Upper lobe of left lung (tissue), 4 donors: ENCODE results near the gene CCDC14.

Source experiments
- POLR2A ChIP-seq, 4 donors: fragments of 450-650 bp; IDR thresholded peaks; one replicate each; pipeline ENCODE4 v1.5.1; 2016 to 2017; ENCODE audit warnings: antibody characterized with exemption in 4 of 4, mild to moderate bottlenecking in 2 of 4
- POLR2AphosphoS5 ChIP-seq, 2 donors: sonication (generic); formaldehyde crosslinking; IDR thresholded peaks; one replicate each; pipeline ENCODE4 v1.5.1; 2017; ENCODE audit warnings: antibody characterized with exemption in 2 of 2
- TF ChIP-seq, protein P1 (sequence below), 6 experiments: fragments of 450-650 bp in 4 of 6; fragments of 200-600 bp in 2 of 6; sonication (generic) in 2 of 6; IDR thresholded peaks; one replicate each; pipeline ENCODE4 v1.5.1; 2016 to 2019; ENCODE audit warnings: antibody characterized with exemption in 6 of 6

GRCh38 chr3:123951522-123952447 is 9.2 kb downstream of the CCDC14 start:
- TF ChIP-seq, protein P1, sequence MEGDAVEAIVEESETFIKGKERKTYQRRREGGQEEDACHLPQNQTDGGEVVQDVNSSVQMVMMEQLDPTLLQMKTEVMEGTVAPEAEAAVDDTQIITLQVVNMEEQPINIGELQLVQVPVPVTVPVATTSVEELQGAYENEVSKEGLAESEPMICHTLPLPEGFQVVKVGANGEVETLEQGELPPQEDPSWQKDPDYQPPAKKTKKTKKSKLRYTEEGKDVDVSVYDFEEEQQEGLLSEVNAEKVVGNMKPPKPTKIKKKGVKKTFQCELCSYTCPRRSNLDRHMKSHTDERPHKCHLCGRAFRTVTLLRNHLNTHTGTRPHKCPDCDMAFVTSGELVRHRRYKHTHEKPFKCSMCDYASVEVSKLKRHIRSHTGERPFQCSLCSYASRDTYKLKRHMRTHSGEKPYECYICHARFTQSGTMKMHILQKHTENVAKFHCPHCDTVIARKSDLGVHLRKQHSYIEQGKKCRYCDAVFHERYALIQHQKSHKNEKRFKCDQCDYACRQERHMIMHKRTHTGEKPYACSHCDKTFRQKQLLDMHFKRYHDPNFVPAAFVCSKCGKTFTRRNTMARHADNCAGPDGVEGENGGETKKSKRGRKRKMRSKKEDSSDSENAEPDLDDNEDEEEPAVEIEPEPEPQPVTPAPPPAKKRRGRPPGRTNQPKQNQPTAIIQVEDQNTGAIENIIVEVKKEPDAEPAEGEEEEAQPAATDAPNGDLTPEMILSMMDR (IDR thresholded peaks at IDR 0.05): no peak
- TF ChIP-seq POLR2AphosphoS5 (IDR thresholded peaks at IDR 0.05) (no peak), POLR2A (IDR thresholded peaks at IDR 0.05) (no peak)
